ENCODE measurements around the gene APOBEC3H. TPM values are rescaled to one million over a fixed set of nuclear protein-coding genes. Genes with fewer than 3 reads are reported as not detected.

APOBEC3H gene
- total RNA-seq, 2 donors from 2014 or later: 6.2 to 6.9 TPM

DNA sequence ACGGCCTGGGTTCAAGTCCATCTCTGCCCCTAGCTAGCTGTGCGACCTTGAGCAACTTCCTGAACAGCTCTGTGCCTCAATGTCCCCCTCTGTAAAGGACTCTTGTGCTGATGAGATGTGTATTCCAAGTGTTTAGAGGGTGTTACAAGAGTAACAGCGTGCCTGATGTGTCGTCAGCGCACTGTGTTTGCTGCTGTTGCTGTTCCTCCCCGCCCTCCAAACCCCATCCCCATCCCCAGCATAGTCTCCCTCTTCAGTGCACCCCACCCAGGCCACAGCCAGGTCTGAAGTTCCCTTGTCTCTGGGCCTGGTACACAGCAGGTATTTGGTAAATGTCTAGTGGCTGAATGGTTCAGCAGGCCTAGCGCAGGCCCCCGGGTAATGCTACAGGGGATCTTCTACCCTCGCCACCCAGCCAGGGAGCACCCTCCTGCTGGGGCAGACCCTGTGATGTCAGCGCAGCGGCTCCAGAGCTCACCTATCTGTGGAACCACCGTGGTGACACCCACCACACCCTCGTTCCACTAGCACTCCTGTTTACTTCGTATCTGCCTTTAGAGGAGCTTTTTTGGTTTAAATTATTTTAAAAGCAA is 45.1 kb downstream of the APOBEC3H start:
- Mint-ChIP-seq H3K4me1 (ENCODE audit: low read depth in 2 of 2) (peaks cover 9 to 15% of the 10 kb centered on the region in 2 donors), H3K27me3 (no peaks in the 10 kb centered on the region), H3K4me3 (no peak overlapping the region), H3K9me3 (no peaks in the 10 kb centered on the region), H3K36me3 (no peaks in the 10 kb centered on the region), H3K27ac (no peak overlapping the region)
- no peak for DNase-seq (ENCODE audit: low spot score)
- no peak for ATAC-seq

DNA sequence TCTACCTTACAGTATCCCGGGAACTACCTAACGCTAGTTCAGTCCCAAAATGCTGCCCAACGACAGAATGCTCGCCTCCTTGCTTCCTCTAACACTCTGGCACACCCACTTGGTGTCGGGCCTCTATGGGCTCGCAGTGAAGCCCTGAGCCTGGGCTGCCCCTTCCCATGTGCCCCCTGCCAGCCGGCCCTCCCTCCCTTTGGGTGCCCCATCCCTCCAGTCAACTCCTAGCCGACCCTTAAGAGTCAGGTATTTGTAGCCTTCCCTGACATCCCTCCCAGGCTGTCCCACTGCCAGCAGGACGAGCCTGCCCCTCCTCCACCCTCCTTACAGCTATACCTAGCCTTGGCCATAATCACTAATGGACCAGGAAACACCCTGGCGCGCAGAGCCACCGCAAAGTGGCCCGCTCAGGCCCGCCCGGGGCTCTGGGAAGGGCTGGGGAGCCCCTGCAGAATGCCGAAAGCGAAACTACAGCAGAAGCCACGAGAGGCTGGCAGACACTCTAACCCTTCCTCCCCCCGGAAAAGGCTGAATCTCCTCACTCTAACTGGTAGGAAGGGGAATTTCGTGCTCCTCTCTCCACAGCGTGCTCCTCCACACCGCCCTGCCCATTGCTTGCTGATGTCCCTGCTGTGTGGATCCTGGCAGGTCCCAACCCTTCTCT is 47.2 kb downstream of the APOBEC3H start:
- peak overlapping the region; percentile 90 for H3K4me3 Mint-ChIP-seq
- peaks cover 9 to 20% of the 10 kb centered on the region in 2 donors for H3K4me1 Mint-ChIP-seq (ENCODE audit: low read depth in 2 of 2)
- no peaks in the 10 kb centered on the region for H3K9me3 Mint-ChIP-seq
- peak; percentile 72 to 88 for ATAC-seq
- peak; percentile 92 for DNase-seq (ENCODE audit: low spot score)
- H3K36me3 Mint-ChIP-seq: no peaks in the 10 kb centered on the region
- H3K27ac Mint-ChIP-seq: peak overlapping the region; percentile 76 to 98
- no peaks in the 10 kb centered on the region for H3K27me3 Mint-ChIP-seq

DNA sequence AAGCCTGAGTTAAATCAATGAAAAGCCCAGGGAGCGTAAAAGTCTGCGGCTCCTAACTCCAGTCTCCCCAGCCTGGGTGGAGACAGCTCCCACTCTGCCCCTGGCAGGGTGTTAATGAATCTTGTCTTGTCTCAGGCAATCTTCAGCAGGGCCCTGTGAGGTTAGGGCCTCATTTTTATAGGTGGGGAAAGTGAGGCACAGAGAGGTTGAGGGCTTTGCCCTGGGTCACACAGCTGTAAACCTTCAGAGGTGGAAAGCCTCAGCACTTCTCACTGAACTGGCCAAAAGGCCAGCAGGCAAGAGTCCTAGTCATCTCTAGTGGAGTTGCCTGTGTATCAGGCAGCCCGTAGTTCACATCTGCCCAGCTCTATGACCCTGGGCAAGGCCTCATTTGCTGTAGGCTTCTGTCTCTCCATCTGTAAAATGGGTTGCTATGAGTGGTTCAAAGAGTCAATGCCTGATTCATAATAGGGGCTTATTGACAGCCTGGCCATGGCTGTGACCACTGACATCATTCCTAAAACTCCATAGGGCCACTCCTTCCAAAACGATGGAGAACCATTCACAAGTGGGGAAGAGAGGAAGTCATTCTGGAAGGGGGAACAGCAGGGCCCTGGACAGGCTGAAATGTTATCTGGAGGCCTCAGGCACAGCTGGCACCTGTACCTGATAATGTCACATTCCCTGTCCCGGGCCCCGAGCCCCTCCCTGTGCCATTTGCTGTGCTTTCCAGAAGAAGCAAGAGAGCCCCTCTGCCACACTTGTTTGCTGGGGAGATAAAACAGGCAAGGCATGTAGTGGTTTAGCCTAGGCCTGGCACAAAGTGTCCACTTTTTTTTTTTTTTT is 49.4 kb downstream of the APOBEC3H start:
- H3K4me3 Mint-ChIP-seq: peak overlapping the region; percentile 73
- ATAC-seq (no peak), DNase-seq (ENCODE audit: low spot score) (peak; percentile 59)
- peaks cover 15 to 32% of the 10 kb centered on the region in 2 donors for H3K4me1 Mint-ChIP-seq (ENCODE audit: low read depth in 2 of 2)
- peak overlapping the region; percentile 53 to 70 for H3K27ac Mint-ChIP-seq
- H3K27me3 Mint-ChIP-seq: no peaks in the 10 kb centered on the region
- H3K9me3 Mint-ChIP-seq: no peaks in the 10 kb centered on the region
- no peaks in the 10 kb centered on the region for H3K36me3 Mint-ChIP-seq

DNA sequence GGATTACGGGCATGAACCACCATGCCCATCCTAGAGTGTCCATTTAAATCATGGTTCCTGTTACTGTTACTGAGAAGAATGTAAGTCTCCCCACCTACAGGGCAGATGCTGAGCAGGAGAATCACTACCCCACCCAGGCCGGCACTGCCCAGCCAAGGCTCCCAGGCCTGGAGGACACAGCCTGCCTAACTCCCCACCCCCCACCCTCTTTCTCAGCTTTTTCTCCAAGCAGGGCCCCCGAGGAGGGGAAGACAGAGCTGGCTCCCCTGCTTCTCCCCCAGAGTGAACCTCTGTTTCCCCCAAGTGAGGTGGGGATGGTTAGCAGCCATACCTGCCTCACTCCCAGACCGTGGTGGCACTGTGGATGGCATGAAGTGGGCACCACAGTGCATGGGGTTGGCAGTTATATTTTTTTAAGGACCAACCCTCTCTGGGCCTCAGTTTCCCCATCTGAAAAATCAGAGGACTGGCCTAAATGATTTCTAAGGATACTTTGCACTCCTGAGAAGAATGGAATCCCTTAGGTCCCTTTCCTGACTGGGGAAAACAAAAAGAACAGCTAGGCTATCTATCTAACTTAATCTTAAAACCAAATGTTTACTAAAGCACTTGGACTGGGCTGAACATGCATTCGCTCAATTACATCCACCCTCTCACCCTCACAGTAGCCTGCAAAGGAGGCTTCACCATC is 50.4 kb downstream of the APOBEC3H start:
- H3K9me3 Mint-ChIP-seq: no peaks in the 10 kb centered on the region
- no peaks in the 10 kb centered on the region for H3K36me3 Mint-ChIP-seq
- H3K27me3 Mint-ChIP-seq: no peaks in the 10 kb centered on the region
- ATAC-seq (no peak), DNase-seq (ENCODE audit: low spot score) (no peak)
- H3K27ac Mint-ChIP-seq: peak overlapping the region; percentile 70 to 75
- peaks cover 15 to 32% of the 10 kb centered on the region in 2 donors for H3K4me1 Mint-ChIP-seq (ENCODE audit: low read depth in 2 of 2)
- no peak overlapping the region for H3K4me3 Mint-ChIP-seq

DNA sequence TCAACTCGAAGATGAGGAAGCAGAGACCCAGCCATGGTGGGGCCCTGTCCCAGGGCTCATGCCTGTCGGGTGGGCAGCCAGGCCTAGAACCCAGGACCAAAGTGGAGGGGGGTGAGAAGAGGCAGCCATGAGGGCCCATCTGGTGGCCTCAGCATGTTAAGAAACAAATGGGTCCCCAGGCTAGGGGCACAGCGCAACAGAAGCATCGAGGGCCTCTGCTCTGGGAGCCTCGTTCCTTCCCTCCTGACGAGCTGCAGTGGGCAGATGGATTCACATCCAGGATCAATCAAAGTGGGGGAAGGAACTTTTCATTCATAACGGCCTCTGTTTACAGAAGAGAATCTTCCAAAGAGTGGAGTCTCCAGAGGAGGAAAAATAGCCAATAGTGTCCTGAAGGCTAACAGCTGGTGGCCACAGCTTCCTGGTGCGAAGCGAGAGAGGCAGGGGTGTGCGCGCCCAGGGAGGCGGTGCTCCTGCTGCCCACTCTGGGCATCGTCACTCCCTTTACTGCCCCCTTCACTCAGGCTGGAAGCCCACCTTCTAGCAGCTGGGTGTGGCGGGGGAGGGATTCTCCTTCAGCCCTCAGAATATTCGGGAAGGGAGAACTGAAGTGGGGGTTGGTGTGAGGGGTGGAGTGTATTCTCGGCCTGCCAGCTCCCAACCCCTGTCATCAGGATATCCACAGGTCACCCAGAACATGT is 51.1 kb downstream of the APOBEC3H start:
- Mint-ChIP-seq H3K27me3 (no peaks in the 10 kb centered on the region), H3K4me1 (ENCODE audit: low read depth in 2 of 2) (peaks cover 15 to 32% of the 10 kb centered on the region in 2 donors), H3K27ac (peak overlapping the region; percentile 70 to 75), H3K9me3 (no peaks in the 10 kb centered on the region), H3K36me3 (no peaks in the 10 kb centered on the region), H3K4me3 (no peak overlapping the region)
- DNase-seq (ENCODE audit: low spot score) (peak; percentile 46), ATAC-seq (no peak)

DNA sequence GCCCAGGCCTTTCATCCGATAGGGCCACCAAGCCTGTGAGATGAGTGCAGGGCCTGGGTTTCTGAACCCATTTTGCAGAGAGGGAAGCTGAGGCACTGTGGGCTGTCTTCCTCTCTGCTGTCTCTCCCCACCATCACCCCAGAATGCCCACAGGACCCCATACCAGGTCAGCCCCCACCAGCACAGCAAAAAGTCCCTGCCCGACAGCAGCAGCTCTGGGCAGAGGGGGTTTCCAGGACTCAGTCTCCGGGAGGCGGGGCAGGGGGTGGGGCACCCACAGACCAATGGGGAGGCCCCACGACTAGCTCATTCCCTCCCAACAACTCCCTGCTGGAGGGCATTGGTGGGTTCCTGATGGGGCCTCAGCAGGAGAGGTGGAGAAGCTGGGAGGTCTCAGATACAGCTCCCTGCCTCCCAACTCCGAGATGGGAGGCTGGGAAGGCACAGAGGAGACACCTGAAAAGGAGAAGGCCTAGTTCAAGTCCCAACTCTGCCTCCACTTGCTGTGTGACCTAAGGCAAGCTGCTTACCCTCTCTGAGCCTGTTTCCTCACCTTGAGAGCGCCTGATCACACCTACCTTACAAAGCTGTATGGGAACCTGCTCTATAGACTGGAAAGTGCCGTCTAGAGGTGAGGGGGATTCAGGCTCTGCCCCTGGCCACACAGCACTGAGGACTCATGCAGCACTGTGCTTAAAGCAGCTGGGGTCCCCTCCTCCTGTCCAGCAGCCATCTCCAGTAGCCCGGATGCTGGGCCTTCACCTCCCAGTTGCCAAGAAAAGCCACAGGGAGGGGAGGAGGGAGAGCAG is 51.9 kb downstream of the APOBEC3H start:
- Mint-ChIP-seq H3K4me3 (peak overlapping the region; percentile 15), H3K9me3 (no peaks in the 10 kb centered on the region), H3K27me3 (peaks cover 4 to 6% of the 10 kb centered on the region in 2 donors), H3K4me1 (ENCODE audit: low read depth in 2 of 2) (peaks cover 22 to 36% of the 10 kb centered on the region in 2 donors), H3K27ac (peak overlapping the region; percentile 70 to 75), H3K36me3 (no peaks in the 10 kb centered on the region)
- peak; percentile 74 for DNase-seq (ENCODE audit: low spot score)
- ATAC-seq: peak in 1 of 2 donors; percentile 11

DNA sequence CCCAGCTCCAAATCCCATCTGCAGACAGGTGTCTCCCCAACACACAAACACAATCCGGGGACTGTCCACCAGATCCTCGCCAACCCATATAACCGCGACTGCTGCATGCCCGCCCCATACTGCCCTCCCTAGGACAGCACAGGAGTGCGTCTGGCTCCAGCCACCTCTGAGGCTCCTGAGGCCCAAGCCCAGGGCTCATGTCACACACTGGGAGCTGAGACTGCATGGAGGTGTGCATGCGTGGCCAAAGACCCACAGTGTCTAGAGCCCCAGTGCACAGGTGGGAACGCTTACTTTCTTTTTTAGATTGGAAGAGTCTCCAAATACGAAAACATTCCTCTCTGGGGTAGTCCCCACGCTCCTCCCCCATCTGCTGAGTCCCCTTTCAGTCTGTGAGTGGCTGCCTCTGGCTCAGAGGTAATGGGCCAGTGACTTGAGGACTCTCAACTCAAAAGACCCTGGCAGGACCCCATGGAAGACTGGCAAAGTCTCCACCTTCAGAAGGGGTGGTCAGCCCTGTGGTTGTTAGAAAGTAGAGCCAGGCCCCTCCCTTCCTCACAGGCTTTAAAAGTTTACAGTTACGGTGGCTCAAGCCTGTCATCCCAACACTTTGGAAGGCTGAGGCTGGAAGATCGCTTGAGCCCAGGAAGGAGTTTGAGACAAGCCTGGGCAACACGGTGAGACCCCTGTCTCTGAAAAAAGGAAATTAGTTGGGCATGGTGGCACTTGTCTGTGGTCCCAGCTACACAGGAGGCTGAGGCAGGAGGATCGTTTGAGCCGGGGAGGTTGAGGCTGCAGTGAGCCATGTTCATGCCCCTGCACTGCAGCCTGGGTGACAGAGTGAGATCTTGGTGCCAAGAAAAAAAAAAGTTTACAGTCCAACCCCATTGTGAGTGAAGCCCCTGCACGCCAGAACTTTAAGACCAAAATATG is 53.1 kb downstream of the APOBEC3H start:
- Mint-ChIP-seq H3K4me1 (ENCODE audit: low read depth in 2 of 2) (peaks cover 18 to 32% of the 10 kb centered on the region in 2 donors), H3K27me3 (peaks cover 4 to 14% of the 10 kb centered on the region in 2 donors), H3K4me3 (peak overlapping the region; percentile 96), H3K9me3 (no peaks in the 10 kb centered on the region), H3K36me3 (no peaks in the 10 kb centered on the region), H3K27ac (peak overlapping the region; percentile 62 to 70)
- ATAC-seq (no peak), DNase-seq (ENCODE audit: low spot score) (peak; percentile 45)

DNA sequence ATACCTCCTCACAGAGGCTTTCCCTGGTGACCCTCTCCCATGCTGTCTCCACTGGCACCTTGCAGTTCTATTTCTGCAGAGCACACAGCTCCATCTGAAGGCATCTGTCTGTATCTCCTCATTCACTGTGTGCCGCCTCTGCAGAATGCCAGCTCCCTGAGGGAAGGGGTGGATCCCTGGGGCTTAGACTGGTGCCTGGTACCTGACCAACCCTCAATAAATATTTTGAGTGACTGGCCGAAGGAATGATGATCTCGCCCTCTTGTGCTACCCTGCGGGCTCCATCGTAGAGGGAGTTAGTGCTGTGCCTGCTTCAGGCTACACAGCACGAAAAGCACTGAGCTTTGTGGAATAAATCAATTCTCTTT is 53.8 kb downstream of the APOBEC3H start:
- H3K27me3 Mint-ChIP-seq: peaks cover 4 to 14% of the 10 kb centered on the region in 2 donors
- H3K36me3 Mint-ChIP-seq: no peaks in the 10 kb centered on the region
- DNase-seq (ENCODE audit: low spot score): no peak
- peak overlapping the region in 1 of 2 donors; percentile 62 for H3K27ac Mint-ChIP-seq
- peaks cover 18 to 32% of the 10 kb centered on the region in 2 donors for H3K4me1 Mint-ChIP-seq (ENCODE audit: low read depth in 2 of 2)
- H3K4me3 Mint-ChIP-seq: peak overlapping the region; percentile 96
- H3K9me3 Mint-ChIP-seq: no peaks in the 10 kb centered on the region
- no peak for ATAC-seq

DNA sequence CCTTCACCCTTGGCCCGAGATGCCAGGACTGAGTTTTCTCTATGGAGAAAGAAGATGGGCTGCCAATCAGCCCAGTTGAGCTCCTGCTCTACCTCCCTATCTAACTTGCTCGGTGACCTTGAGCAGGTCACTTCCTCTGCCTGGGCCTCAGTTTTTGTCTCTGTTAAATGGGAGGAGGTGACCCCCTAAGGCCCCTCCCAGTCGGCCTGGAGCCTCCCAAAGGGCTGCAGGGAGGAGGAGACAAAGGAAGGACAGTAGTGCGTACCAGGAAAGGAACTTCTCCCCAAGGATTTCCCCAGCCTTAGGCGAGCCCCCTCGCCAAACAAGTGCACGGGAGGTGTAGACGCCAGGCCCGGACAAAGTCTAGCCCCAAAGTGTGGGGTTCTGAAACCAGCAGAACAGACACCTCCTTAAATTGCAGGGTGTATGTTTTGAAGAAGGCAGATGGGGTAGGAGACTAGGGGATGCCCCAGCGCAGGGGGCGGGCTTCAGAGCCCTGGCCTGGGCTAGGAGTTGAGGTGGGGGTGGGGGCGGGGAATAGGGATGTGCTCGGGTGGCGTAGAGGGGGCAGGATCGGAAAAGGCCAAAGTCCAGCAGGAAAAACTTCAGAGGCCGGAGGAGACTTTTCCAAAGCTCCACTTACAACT is 54.4 kb downstream of the APOBEC3H start:
- Mint-ChIP-seq H3K4me1 (ENCODE audit: low read depth in 2 of 2) (peaks cover 18 to 30% of the 10 kb centered on the region in 2 donors), H3K36me3 (no peaks in the 10 kb centered on the region), H3K9me3 (no peaks in the 10 kb centered on the region), H3K4me3 (peak overlapping the region; percentile 96), H3K27ac (peak overlapping the region in 1 of 2 donors; percentile 62), H3K27me3 (peaks cover 4 to 14% of the 10 kb centered on the region in 2 donors)
- no peak for DNase-seq (ENCODE audit: low spot score)
- ATAC-seq: no peak

DNA sequence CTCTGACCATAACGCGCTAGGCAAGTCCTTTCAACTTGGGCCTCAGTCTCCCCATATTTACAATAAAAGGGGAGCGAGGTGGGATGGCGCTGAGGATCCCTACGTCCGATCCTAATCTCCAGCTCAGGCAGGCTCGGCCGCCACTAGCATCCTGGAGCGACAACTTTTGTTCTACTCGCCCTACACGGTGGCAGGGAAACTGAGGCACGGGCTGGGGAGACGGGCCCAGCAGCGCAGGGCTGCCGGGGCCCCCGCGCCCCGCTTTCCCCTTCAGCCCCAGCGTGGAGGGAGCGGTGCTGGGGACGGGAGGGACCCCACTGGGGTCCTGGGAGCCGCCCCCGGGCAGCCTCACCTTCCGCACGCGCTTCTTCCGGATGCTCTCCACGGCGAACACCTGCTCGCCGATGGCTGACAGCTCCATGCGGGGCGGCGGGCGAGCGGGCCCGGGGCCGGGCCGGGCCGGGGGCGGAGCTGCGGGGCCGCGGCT is 55.0 kb downstream of the APOBEC3H start:
- H3K27ac Mint-ChIP-seq: no peak overlapping the region
- ATAC-seq: no peak
- H3K4me3 Mint-ChIP-seq: peak overlapping the region; percentile 96
- peaks cover 18 to 27% of the 10 kb centered on the region in 2 donors for H3K4me1 Mint-ChIP-seq (ENCODE audit: low read depth in 2 of 2)
- H3K36me3 Mint-ChIP-seq: no peaks in the 10 kb centered on the region
- no peak for DNase-seq (ENCODE audit: low spot score)
- H3K27me3 Mint-ChIP-seq: peaks cover 4 to 14% of the 10 kb centered on the region in 2 donors
- no peaks in the 10 kb centered on the region for H3K9me3 Mint-ChIP-seq

DNA sequence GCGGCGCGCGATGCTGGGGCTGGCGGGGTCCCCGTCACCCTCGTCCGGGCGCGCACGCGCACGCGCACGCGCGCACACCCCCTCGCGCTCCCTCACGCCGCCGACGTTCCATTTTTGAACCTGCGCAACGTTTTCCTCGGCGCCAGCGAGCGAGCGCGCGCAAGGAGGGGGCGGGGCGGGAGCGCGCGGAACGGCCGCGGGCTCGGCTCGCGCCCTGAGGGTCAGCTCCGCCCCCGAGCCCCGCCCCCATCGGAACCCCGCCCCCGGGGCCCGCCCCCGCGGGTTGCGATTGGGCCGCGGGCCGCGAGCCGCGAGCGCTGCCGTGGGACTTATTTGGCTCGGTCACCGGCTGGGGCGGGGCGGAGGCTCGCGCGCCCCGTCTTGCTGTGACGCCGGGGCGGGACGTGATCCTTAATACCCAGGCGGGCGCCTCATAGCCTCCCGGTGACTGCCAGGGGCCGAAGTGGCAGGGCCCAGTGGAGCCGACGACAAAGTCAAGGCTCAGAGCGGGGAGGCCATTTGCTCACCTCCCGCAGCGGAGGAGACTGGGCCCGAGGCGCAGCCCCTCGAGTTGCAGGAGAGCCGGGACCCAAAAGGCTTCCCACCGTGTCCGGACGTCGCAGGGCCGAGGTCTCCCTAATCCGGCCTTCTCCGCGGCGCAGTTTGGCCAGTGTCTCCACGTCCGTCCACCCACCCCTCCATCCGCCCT is 55.6 kb downstream of the APOBEC3H start, which contains the start of gene CBX7:
CBX7 (minus strand) TSS at position 170 of the 709 bp plus-strand sequence. CDS start 236 bp downstream, outside the sequence.
- H3K9me3 Mint-ChIP-seq: no peaks in the 10 kb centered on the region
- H3K36me3 Mint-ChIP-seq: no peaks in the 10 kb centered on the region
- H3K4me1 Mint-ChIP-seq (ENCODE audit: low read depth in 2 of 2): peaks cover 18 to 27% of the 10 kb centered on the region in 2 donors
- ATAC-seq (peak; percentile 95), DNase-seq (ENCODE audit: low spot score) (peak; percentile 95)
- peak within 1 kb of the TSS; percentile 96 for H3K4me3 Mint-ChIP-seq
- peaks cover 4 to 14% of the 10 kb centered on the region in 2 donors for H3K27me3 Mint-ChIP-seq
- H3K27ac Mint-ChIP-seq: peak within 1 kb of the TSS; percentile 67 to 82
